GM13976 (cell line): ENCODE results near the gene KCNIP3.
"Not testable (repeated sequence)": the region's sequence is repeated elsewhere in the genome, so short reads cannot be mapped to it uniquely, and the experiment has no call there.

Experiments
- DNase-seq: peaks from one replicate; pipeline ENCODE4 v3.0.0; 2012; ENCODE audit warnings: low spot score
- CTCF ChIP-seq: IDR thresholded peaks from 2 replicates; pipeline ENCODE4 v1.5.1; 2012; ENCODE audit warnings: borderline replicate concordance, mild to moderate bottlenecking; ENCODE audit not compliant: insufficient read depth; ENCODE audit errors: extremely low read depth, missing control alignments, control extremely low read depth
- in situ Hi-C: fragments of 300-500 bp; cut with MboI; formaldehyde crosslinking; loops from one replicate; pipeline ENCODE4 v1.12.0; 2022; ENCODE audit warnings: low sequenced_read_pairs, mixed read lengths, inconsistent platforms; ENCODE audit not compliant: unreplicated experiment

KCNIP3 gene

GRCh38 chr2:95265182-95265581 is 32.0 kb upstream of the KCNIP3 start:
- TF ChIP-seq CTCF, result no peak
- no peak for DNase-seq
- in situ Hi-C loops, result no loop called here

- TF ChIP-seq CTCF, result no peak
- no peak for DNase-seq
- in situ Hi-C loops, result no loop called here
Measured at GRCh38 chr2:95266781-95267430, 30.2 kb upstream of the KCNIP3 start.

GRCh38 chr2:95267458-95268210 is 29.5 kb upstream of the KCNIP3 start:
- in situ Hi-C loops, result no loop called here
- no peak for DNase-seq
- no peak for TF ChIP-seq CTCF

- in situ Hi-C loops, result no loop called here
- no peak for DNase-seq
- no peak for TF ChIP-seq CTCF
Measured at GRCh38 chr2:95268211-95269035, 28.7 kb upstream of the KCNIP3 start.

- no peak for DNase-seq
- in situ Hi-C loops, result no loop called here
- no peak for TF ChIP-seq CTCF
Measured at GRCh38 chr2:95269036-95269680, 28.0 kb upstream of the KCNIP3 start.

- DNase-seq, in situ Hi-C loops: not testable (repeated sequence)
Measured at GRCh38 chr2:95269745-95270144, 27.4 kb upstream of the KCNIP3 start.
